ENCODE measurements around the gene ADAMTS14.

The ADAMTS14 gene

DNA sequence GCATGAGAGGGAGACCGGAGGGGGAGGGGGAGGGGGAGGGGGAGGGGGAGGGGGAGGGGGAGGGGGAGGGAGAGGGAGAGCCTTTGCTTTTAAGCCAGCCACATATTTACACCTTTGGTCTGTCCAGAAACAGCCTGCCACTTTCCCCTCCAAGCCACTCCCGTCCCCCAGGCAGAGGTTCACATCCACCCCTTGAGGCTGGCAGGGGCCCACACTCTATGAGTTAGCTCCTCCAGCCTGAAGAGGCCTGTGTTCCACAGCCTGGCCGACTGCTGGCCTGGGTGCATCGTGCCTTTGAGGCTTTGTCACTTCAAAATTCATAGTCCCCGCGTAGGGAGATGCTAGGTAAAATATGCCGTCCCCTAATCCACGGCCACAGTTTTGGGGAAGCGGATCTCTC, 16.5 kb downstream of the ADAMTS14 start:
- no peak overlapping the region for H3K27ac ChIP-seq
- TF ChIP-seq, protein P1, sequence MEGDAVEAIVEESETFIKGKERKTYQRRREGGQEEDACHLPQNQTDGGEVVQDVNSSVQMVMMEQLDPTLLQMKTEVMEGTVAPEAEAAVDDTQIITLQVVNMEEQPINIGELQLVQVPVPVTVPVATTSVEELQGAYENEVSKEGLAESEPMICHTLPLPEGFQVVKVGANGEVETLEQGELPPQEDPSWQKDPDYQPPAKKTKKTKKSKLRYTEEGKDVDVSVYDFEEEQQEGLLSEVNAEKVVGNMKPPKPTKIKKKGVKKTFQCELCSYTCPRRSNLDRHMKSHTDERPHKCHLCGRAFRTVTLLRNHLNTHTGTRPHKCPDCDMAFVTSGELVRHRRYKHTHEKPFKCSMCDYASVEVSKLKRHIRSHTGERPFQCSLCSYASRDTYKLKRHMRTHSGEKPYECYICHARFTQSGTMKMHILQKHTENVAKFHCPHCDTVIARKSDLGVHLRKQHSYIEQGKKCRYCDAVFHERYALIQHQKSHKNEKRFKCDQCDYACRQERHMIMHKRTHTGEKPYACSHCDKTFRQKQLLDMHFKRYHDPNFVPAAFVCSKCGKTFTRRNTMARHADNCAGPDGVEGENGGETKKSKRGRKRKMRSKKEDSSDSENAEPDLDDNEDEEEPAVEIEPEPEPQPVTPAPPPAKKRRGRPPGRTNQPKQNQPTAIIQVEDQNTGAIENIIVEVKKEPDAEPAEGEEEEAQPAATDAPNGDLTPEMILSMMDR (IDR thresholded peaks at IDR 0.05) = no peak
- TF ChIP-seq ZFX (IDR thresholded peaks at IDR 0.05; ENCODE audit: borderline replicate concordance) = no peak

DNA sequence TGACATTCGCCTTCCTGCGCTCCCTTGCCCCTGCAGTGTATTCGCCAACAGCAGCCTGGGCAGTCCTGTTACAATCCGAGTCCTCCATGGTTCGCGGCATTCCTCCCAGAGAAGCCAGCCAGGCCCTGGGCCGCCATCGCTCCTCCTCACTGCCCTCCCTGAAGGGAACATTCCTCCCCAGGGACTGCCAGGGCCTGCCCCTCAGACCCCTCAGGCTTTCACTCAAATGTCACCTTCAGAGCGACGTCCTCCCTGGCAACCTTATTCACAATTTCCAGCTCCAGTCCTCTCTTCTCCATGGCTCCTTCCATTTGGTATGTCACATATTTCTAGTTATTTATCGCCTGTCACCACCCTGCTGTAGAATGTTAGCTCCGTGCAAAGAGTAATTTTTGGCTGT, 17.4 kb downstream of the ADAMTS14 start:
- H3K27ac ChIP-seq = no peak overlapping the region
- TF ChIP-seq, protein P1 (IDR thresholded peaks at IDR 0.05) = no peak
- TF ChIP-seq ZFX (IDR thresholded peaks at IDR 0.05; ENCODE audit: borderline replicate concordance) = no peak

DNA sequence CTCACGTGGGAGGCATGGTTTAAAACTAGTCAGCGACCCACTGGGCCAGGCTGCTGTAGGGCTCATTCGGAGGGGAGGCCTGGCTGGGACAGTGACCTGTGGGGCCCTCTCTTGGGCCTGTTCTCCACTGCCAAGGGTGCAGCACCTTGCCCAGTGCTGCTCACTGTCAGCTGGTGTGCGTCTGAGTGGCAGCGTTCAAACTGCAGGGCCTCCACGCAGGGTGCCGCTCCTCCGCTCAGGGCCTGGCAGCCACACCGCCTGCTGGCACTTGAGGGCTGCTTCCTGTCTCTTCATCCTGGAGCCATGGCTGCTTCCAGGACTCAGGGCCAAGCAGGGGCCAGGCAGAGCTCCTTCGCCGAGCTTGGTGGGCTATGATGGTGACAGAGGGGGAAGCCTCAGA, 18.3 kb downstream of the ADAMTS14 start:
- TF ChIP-seq, protein P1 (IDR thresholded peaks at IDR 0.05) = no peak
- TF ChIP-seq ZFX (IDR thresholded peaks at IDR 0.05; ENCODE audit: borderline replicate concordance) = no peak
- H3K27ac ChIP-seq = no peak overlapping the region

DNA sequence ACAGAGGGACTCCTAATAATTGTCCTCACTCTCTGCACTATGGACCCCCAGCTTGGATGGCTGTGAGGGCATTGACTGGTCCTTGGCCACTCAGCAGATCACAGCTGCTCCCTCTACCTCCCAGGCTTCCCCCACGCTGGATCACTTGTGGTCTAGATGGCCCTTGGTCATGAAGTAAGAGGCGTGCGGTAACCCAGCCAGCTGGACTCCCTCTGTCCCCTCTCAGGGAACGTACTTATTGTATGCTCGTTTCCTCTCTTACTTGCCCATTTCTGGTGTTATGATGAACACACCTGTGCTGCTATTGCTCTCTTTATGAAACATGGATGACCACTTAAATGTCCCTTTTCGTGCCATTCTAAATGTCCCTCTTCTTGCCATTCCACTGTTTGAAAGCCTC, 19.3 kb downstream of the ADAMTS14 start:
- TF ChIP-seq, protein P1 (IDR thresholded peaks at IDR 0.05) = no peak
- no peak for TF ChIP-seq ZFX (IDR thresholded peaks at IDR 0.05; ENCODE audit: borderline replicate concordance)
- no peak overlapping the region for H3K27ac ChIP-seq

DNA sequence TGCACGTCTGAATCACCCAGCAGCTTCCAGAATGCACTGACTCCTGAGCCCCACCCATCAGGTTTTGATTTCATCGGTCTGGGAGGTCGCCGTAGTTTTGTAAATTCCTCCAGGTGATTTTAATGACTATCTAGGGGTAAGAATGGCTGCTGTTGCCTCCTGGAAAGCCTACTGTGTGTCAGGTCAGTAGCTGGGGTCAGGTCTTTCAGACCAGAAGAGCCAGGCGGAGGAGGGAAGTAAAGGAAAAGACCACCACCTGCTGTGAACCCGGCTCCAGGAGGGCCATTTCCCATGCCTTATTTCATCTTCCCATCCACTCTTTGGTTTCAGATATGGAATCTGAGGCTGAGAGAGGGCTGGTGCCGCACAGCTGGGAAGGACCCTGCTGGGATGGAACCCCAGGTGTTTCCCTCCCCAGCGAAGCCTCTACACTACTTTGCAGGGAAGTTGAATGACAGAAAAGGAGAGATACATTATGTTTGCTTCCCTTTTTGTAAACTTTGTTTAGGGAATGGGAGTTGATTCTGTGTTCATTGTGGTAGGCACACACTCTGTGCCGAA, 19.8 kb downstream of the ADAMTS14 start:
- H3K27ac ChIP-seq = no peak overlapping the region
- TF ChIP-seq ZFX (IDR thresholded peaks at IDR 0.05; ENCODE audit: borderline replicate concordance) = no peak
- TF ChIP-seq, protein P1 (IDR thresholded peaks at IDR 0.05) = no peak

DNA sequence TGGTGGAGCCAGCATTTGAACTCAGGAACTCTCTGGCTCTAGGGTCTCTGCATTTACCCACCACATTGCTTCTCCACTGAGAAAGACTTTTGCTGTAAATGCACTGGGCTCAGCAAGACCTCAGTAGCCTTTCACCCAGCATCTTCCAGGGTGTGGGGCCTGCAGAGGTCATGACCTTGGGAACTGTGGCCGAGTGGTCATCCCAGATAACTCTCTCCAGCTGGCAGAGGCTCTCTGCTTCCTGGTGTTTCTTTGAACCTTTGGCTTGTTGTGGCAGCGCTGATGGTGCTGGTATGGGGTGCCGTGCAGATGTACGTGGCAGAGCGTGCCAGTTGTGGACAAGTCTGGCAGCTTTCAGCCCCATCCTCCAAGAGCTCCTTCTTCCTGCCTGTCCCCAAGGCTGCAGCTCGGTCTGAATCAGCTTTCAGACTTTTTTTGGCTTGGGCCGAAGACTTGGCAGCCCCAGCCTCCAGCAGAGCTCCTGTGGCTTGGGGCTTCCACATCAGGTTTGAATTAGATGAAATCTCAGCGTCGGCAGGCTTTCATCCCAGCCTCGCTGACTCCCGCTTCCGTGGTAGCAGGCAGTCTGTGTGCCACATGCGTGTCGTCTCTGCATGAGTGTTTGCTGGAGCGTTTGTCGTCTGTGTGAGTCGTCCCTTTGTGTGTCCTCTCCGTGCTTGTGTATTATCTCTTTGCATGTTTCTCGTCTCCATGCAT, 21.5 kb downstream of the ADAMTS14 start:
- TF ChIP-seq ZFX (IDR thresholded peaks at IDR 0.05; ENCODE audit: borderline replicate concordance) = no peak
- TF ChIP-seq, protein P1 (IDR thresholded peaks at IDR 0.05) = no peak
- H3K27ac ChIP-seq = no peak overlapping the region

DNA sequence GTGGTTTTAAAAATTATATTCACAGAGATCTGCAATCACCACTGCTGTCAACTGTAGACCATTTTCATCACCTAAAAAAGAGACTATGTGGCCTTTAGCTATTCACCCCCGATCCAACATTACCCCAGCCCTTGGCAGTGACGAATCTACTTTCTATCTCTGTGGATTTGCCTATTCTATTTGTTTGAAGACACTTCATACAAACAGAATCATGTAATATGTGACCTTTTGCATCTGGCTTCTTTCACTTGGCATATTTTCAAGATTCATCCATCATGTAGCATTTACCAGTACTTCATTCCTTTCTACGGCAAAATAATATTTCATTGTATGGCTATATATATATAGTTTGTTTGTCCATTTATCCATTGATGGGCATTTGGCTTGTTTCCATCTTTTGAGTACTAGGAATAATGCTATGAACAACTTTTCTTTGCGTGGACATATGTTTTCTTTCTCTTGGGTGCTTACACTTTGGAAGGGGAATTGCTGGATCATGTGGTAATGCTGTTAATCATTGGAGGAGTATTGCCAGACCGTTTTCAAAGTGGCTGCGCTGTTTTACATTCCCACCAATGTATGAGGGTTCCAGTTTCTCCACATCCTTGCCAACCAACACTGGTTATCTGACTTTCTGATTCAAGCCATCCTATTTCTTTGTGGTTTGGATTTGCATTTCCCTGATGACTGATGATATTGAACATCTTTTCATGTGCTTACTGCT, 22.3 kb downstream of the ADAMTS14 start:
- H3K27ac ChIP-seq = no peak overlapping the region
- TF ChIP-seq ZFX (IDR thresholded peaks at IDR 0.05; ENCODE audit: borderline replicate concordance) = no peak
- TF ChIP-seq, protein P1 (IDR thresholded peaks at IDR 0.05) = no peak

All from 22Rv1 (cell line).